ENCODE measurements around the gene ASAP2. TPM values are rescaled to one million over a fixed set of nuclear protein-coding genes. Genes with fewer than 3 reads are reported as not detected.

The ASAP2 gene
- polyA plus RNA-seq, 3 donors, result 0.08 to 1.1 (median 0.20) TPM

- Histone ChIP-seq H3K27ac (ENCODE audit: low read depth in 1 of 2, low read length in 2 of 2) (no peak overlapping the region), H3K79me2 (ENCODE audit: insufficient read depth, low read length) (no peaks in the 10 kb centered on the region), H3K27me3 (ENCODE audit: control insufficient read depth in 2 of 2, insufficient read depth in 2 of 2, low read length in 2 of 2) (no peaks in the 10 kb centered on the region), H3K4me2 (replicated peaks; ENCODE audit: extremely low read depth, low read length, poor library complexity, severe bottlenecking) (no peak overlapping the region), H3K4me3 (replicated peaks in 1 of 3; ENCODE audit: low read depth in 2 of 3, low read length in 3 of 3) (no peak overlapping the region), H3K9ac (ENCODE audit: insufficient read depth, low read length, poor library complexity, severe bottlenecking) (no peak overlapping the region), H3K4me1 (ENCODE audit: control insufficient read depth in 1 of 2, insufficient read depth in 2 of 2, low read length in 2 of 2) (peaks cover 6 to 7% of the 10 kb centered on the region in 2 donors), H3K9me3 (replicated peaks in 1 of 2; ENCODE audit: control insufficient read depth in 1 of 2, insufficient read depth in 1 of 2, low read length in 2 of 2) (no peaks in the 10 kb centered on the region), H3K36me3 (replicated peaks in 1 of 2; ENCODE audit: control insufficient read depth in 1 of 2, insufficient read depth in 2 of 2, low read length in 2 of 2) (no peaks in the 10 kb centered on the region), H2AFZ (ENCODE audit: insufficient read depth, low read depth, low read length, poor library complexity, severe bottlenecking) (no peak overlapping the region), H4K20me1 (ENCODE audit: insufficient read depth, low read length) (no peaks in the 10 kb centered on the region)
- TF ChIP-seq CTCF (IDR thresholded peaks at IDR 0.05), result no peak
- intact Hi-C loops (cut with micrococcal nuclease), result no loop called here
- WGBS (ENCODE audit: insufficient coverage), result 93% methylated on average over 6 of the region's 7 CpGs
- Mint-ChIP-seq H3K4me1 (peaks cover 11% of the 10 kb centered on the region), H3K36me3 (peaks cover 0 to 3% of the 10 kb centered on the region in 2 donors), H3K27me3 (ENCODE audit: low read depth in 3 of 3) (peaks cover 0 to 2% (median 0%) of the 10 kb centered on the region in 3 donors), H3K9me3 (peaks cover 0 to 3% (median 2%) of the 10 kb centered on the region in 7 donors), H3K4me3 (no peak overlapping the region), H3K27ac (no peak overlapping the region)
- DNase-seq, result no peak
Observed at GRCh38 chr2:9345343-9345742, 138.7 kb downstream of the ASAP2 start.

- WGBS (ENCODE audit: insufficient coverage), result 95% methylated on average over 7 of the region's 10 CpGs
- no peaks in the 10 kb centered on the region for H3K9me3 ChIP-seq (replicated peaks in 1 of 2; ENCODE audit: control insufficient read depth in 1 of 2, insufficient read depth in 1 of 2, low read length in 2 of 2)
- no peak overlapping the region for H3K27ac ChIP-seq (ENCODE audit: low read depth in 1 of 2, low read length in 2 of 2)
- Mint-ChIP-seq H3K4me1 (peaks cover 11% of the 10 kb centered on the region), H3K9me3 (peaks cover 0 to 3% (median 2%) of the 10 kb centered on the region in 7 donors), H3K4me3 (no peak overlapping the region), H3K27ac (peak overlapping the region in 1 of 7 donors; percentile 52), H3K36me3 (peaks cover 3 to 6% of the 10 kb centered on the region in 2 donors), H3K27me3 (ENCODE audit: low read depth in 3 of 3) (peaks cover 0 to 2% (median 0%) of the 10 kb centered on the region in 3 donors)
- H2AFZ ChIP-seq (ENCODE audit: insufficient read depth, low read depth, low read length, poor library complexity, severe bottlenecking), result no peak overlapping the region
- no peak overlapping the region for H3K4me2 ChIP-seq (replicated peaks; ENCODE audit: extremely low read depth, low read length, poor library complexity, severe bottlenecking)
- no peaks in the 10 kb centered on the region for H4K20me1 ChIP-seq (ENCODE audit: insufficient read depth, low read length)
- H3K36me3 ChIP-seq (replicated peaks in 1 of 2; ENCODE audit: control insufficient read depth in 1 of 2, insufficient read depth in 2 of 2, low read length in 2 of 2), result no peaks in the 10 kb centered on the region
- no peak for TF ChIP-seq CTCF (IDR thresholded peaks at IDR 0.05)
- no peak overlapping the region for H3K4me3 ChIP-seq (replicated peaks in 1 of 3; ENCODE audit: low read depth in 2 of 3, low read length in 3 of 3)
- no peaks in the 10 kb centered on the region for H3K79me2 ChIP-seq (ENCODE audit: insufficient read depth, low read length)
- H3K27me3 ChIP-seq (ENCODE audit: control insufficient read depth in 2 of 2, insufficient read depth in 2 of 2, low read length in 2 of 2), result no peaks in the 10 kb centered on the region
- intact Hi-C loops (cut with micrococcal nuclease), result no loop called here
- DNase-seq, result no peak
- peaks cover 6 to 7% of the 10 kb centered on the region in 2 donors for H3K4me1 ChIP-seq (ENCODE audit: control insufficient read depth in 1 of 2, insufficient read depth in 2 of 2, low read length in 2 of 2)
- no peak overlapping the region for H3K9ac ChIP-seq (ENCODE audit: insufficient read depth, low read length, poor library complexity, severe bottlenecking)
Observed at GRCh38 chr2:9345997-9346396, 139.4 kb downstream of the ASAP2 start.

All from CD14-positive monocyte (primary cell).